NCI-H524 treated with DMSO at 0.1 percent for 48 hours (cell line): ENCODE results near the gene C19orf33.
A peak's percentile ranks its signal among the peaks of the same experiment; 100 is the strongest.
"Not testable (repeated sequence)": the region's sequence is repeated elsewhere in the genome, so short reads cannot be mapped to it uniquely, and the experiment has no call there.

Experiments used
- DNase-seq: peaks from one replicate; lab custom pipeline; 2025; lab: John Stamatoyannopoulos, UW

The C19orf33 gene

DNA sequence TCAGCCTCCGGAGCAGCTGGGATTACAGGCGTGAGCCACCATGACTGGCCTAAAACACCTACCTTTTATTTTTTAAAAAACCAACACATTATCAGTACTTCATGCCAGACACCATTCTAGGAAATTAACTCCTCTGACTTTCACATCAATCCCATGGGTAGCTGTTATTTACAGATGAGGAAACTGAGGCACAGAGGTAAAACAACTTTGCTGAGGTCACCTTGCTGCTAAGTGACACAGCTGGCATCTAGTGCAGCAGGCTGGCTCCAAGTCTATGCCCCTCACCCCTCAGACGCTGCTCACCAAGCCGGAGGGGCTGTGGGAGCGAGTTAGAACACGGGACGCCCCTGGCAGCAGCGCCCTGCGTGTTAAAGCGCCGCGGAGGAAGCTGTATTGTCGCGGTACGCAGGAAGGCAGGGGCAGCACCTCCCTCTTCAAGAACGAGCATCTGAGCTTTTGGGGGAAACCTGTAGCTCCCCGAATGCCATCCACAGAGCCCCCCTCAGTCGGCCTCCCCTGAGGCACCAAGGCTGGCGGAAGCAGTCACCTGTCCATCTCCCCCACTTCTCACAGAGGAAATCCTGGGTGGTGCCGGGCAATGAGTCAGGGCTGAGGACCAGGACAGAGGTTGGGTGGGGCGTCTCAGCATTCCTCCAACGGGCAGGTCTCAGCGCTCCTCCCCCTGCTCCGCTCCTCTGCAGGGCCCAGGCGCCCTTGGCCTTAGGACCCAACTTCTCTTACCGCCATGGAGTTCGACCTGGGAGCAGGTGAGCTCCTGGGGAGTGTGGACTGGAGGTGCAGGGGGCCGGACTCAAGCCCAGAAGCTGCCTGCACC lies at the start of gene C19orf33:
C19orf33 (plus strand) TSS at position 735 of the 835 bp plus-strand sequence; CDS start at position 746, 11 bp downstream.
- DNase-seq, result no peak

DNA sequence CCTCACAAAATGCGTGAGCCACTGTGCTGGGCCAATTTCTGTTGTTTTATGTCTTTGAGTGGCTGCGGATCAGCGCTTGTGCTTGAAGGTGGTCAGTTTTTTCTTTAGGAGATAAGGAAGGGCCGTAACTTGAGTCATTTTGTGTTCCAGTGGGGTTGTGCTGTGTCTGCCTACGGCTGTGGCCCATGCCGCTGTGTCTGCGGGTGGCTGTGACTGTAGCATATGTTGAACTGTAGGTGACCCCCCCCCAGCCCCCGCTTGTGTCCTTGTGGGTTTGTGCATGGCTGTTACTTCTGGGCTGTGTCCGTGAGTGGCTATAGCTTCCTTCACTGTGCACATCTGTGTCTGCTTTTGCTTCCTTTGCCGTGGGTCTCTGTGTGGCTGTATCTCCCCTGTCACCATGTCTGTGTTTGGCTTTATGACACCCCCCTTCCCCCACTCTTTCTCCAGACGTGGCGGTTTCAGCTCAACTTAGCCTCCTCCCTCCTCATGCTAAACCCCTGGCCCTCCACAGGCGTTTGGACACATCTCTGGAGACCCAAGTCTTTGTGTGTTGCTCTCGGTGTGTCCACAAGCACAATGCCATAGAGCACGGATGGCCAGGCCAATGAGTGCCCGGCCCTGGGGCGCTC lies 48.6 kb upstream of the C19orf33 start:
- DNase-seq, result no peak

DNA sequence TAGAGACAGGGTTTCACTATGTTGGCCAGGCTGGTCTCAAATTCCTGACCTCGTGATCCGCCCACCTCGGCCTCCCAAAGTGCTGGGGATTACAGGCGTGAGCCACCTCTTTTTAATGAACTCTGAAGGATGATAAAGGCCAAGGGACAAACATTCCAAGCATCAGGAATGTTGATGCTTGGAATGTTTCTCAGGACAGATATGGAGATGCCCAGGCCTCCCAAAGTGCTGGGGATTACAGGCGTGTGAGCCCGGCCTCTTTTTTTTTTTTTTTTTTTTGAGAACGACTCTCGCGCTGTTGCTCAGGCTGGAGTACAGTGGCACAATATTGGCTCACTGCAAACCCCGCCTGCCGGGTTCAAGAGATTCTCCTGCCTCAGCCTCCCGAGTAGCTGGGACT lies 42.1 kb upstream of the C19orf33 start:
- DNase-seq, result not testable (repeated sequence)

DNA sequence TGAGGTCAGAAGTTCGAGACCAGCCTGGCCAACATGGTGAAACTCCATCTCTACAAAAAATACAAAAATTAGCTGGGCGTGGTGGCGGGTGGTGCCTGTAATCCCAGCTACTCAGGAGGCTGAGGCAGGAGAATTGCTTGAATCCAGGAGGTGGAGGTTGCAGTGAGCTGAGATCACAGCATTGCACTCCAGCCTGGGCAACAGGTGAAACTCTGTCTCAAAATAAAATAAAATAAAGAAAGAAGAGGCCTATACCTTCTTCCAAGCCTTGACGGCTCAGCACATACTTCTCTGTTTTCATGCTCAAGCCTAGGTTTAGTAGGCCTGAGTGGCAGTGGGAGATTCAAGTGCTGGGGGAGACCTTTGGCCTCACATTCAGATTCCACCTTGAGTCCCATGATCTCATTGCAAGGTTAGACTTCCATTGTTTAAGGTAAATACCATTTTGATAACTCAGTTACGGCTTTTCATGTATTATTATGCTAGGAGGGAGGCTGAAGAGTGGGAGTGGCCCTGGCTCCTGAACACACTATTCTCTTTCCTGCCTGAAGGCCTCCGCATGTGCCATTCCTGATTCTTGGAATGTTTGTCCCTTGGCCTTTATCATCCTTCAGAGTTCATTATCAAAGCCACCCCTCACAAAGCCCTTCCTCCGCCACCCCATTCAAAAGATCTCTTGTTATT lies 41.3 kb upstream of the C19orf33 start:
- DNase-seq, result no peak

DNA sequence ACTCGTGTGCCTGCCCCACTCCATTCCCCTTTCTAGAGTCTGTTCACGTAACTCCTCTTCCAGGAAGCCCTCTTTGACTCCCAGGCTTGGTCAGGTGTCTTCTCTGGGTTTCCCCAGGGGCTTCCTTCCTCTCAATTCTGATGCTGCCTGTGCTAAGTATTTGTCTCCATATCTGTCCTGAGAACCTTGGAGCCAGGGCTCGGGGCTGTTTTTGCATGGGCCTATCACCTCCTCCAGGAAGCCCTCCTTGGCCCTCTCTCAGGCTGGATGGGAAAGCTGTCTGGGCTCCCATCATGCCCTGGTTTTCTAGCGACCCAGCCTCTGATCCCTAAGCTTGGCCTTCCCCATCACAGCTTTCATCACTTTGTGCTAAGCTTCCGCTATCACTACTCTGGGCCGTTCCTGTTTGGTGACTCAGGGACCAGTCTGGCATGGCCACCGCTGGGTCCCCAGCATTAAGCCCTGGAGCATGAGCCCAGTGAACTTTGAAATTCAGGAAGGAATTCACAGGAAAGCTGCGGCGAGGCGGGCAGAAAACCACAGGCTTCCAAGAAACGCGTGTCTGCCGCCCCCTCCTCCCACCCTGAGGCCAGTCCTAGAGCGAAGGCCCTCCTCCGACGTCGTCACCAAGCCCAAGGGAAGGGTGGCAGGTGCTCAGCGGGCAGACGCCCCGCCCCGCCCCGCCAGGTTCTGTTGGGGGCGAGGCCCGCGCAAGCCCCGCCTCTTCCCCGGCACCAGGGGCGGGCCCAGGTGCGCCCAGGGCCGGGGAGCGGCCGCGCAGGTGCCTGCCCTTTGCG lies 40.2 kb upstream of the C19orf33 start:
- DNase-seq, result no peak

DNA sequence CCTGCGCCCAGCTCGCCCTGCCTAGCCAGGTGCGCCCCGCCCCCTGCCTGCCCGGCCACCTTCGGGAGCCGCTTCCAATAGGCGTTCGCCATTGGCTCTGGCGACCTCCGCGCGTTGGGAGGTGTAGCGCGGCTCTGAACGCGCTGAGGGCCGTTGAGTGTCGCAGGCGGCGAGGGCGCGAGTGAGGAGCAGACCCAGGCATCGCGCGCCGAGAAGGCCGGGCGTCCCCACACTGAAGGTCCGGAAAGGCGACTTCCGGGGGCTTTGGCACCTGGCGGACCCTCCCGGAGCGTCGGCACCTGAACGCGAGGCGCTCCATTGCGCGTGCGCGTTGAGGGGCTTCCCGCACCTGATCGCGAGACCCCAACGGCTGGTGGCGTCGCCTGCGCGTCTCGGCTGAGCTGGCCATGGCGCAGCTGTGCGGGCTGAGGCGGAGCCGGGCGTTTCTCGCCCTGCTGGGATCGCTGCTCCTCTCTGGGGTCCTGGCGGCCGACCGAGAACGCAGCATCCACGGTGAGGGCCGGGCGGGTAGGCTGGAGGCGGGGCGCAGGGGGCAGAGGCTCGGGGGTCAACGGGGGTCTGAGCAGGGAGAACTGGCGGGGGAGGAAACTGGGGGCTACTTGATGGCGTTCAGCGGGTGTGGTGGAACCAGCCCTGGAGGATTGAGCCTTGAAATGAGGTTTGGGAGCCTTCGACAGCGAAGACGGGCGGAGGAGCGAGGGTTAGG lies 39.4 kb upstream of the C19orf33 start, which contains the start of gene SPINT2:
SPINT2 (plus strand) TSS at position 88 of the 727 bp plus-strand sequence; CDS start at position 408, 320 bp downstream.
- DNase-seq, result no peak

DNA sequence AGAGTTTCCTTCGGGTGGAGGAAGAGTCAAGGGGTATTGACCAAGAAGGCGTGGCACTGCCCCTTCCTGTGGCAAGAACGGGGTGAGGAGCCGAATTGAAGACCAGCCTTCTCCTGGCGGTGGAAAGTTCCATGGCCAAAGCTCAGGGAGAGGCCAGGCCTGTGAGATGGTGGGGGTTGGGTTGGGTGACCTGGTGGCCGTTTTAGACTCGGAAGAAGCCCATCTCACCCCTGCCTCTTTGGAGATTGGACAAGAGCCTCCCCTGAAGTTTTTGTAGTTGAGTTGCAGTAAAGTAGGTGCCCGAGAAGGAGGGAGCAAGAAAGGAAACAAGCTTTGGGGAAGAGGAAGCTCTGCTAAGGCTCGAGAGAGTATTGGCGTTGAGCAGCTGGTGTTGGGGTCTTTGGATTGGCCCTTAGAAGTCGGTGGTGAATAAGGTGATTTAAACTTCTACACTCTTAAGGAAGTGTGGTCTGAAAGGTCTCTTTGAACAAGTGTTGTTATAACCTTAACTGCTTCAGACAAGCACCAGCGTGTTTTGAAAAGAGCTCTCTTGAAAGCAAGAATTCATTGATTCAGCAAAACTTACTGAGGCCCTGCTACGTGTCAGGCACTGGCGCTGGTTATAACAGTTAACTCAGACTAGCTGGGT lies 38.7 kb upstream of the C19orf33 start:
- no peak for DNase-seq

DNA sequence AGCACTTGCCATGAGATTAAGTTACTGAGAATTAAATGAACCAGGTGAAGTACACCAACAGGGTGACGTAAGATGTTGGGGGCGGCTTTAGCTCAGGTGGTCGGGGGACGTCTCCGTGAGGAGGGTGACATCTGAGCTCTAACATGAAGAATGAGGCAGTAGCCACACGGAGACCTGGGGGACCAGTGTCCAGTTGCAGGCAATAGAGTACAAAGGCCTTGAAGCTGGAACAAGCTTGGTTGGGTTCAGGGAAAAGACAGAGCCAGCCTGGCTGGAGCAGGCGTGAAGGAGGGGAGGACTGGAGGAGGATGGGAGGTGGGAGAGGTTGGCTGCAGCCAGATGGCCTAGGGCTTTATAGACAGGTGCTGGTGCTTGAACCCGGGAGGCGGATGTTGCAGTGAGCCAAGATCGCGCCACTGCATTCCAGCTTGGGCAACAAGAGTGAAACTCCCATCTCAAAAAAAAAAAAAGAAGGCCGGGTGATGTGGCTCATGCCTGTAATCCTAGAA lies 38.1 kb upstream of the C19orf33 start:
- peak; percentile 83 for DNase-seq

DNA sequence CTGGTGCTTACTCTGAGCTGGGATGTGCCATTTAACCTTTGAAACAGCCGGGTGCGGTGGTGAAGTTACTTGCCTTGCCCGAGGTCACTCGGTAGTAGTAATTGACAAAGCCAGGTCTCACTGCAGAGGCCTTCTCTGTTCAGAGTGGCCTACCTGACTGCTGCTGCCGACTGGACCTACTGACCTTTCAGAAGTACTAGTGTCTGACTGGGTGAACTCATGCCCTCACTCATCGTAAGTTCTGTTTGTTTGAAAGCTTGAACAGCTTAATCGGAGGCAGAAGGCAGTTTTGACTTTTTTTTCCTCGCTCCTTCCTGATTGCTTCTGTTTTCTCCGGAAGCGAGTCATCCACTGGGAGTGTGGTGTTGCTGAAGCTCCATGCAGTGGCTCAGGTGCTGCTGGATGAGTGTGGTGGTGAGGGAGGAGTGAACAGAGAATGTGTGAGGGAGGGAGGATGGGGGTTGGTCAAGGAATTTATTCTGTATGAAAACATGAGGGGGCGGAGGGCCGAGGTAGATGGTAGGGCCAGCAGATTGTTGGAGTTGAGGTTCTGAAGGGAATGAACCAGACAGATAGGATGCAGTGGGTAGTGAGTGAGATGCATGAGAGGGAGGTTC lies 37.0 kb upstream of the C19orf33 start:
- no peak for DNase-seq

DNA sequence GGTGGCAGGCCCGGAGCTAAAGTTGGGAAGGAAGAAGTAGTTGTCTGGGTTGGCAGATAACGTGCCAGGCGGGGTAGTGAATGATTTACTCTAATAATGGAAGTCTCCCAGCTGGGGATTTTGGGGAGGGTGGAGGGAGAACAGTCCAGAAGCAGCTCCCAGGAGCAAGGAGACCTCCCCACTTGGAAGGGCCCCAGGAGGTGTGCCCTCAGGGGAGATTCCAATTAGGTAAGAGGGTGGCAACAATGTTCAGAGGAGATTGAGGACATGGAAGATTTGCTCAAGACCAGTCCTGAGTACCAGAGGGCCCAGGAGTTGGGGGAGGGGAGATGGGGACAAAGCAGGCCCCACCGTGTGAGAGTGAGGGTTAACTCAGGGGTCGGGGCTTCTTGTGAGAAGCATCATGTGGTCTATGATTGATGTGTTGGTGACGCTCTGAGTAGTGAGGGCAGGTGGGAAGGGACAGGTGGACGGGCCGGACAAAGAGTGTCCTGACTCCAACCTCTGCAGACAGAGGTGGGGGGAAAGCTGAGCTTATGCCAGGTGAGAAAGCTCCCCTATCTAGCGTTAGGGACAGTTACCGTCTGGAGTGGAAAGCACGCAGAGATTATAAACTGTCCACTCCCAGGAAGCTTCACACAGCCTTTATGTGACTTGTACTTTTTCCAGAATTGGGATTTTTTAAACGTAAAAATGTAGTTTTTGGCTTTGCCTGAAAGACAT lies 36.1 kb upstream of the C19orf33 start:
- DNase-seq, result no peak

DNA sequence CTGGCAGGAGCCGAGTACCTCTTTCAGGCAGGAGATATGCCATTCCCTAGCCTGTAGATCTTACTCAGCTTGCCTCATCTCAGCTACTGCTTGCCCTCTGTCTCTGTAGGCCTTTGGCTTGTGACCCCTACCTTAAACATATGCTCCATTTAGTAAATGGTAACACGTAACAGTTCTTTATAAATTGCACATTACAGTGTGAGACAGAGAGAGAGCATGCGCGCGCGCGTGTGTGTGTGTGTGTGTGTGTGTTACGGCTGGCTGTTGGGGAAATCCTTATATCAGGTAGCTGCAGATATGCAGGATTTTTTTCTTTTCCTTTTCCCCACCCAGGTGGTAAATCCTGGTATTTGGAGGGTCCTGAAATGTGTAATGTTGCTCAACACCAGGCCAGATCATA lies 35.5 kb upstream of the C19orf33 start:
- no peak for DNase-seq

DNA sequence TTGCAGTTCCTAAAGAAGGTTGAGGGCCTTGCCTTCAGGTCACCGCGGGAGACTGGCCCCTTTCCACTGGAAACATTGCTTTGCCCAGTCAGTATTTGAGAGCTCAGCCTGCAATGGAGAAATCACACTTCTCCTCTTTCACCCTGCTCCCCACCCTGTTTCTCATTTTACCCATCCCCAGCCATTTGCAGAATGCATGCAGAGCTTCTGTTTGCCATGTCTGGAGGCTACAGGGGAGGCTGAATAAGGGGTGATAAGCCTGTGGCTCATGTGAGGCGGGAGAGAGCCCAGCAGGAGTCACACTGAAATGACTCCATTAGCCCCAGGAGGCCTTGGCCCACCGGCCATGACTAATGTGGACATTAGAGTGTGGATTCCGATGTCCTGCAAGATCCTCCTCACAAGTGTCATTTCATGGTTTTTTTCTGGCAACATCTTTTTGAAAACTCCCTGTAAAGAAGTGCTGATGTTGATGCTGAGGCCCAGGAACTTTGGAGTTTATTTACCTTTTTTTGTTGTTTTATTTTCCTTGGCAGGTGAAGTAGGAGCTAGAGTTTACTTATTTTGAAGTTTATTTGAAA lies 33.4 kb upstream of the C19orf33 start:
- no peak for DNase-seq

DNA sequence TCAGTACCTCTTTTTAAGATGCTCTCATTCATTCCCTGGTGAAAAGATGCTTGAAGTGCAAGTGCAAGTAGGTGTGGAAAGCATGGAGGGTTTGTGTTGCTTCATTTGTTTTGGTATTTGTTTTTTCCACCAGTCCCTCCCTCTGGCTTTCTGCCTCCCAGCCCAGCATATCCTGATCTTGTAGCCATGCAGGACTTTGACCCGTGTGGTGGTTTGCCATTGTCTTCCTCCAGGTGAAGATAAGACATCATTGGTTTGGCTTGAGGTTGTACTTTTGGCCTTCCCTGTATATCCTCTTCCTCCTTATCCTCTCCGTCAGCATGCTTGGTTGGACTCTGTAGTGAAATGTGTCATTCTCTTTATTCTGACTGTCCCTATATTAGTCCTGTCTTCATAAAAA lies 30.6 kb upstream of the C19orf33 start:
- no peak for DNase-seq

DNA sequence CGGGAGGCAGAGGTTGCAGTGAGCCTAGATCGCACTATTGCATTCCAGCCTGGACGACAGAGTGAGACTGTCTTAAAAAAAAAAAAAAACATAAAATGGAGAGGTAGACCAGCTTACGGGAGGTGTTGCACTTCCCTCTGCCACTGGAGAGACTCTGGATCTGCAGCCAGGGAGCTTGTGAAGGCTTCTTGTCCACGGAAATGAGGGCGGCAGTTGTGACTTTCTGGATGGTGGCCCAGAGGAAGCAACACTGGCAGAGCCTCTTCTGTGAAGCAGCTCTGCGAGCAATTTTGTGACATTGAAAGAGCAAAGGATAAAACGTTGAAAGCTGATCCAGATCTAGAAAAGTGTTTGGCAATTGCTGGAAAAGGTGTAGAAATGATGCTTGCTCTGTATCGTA lies 29.3 kb upstream of the C19orf33 start:
- DNase-seq, result no peak

DNA sequence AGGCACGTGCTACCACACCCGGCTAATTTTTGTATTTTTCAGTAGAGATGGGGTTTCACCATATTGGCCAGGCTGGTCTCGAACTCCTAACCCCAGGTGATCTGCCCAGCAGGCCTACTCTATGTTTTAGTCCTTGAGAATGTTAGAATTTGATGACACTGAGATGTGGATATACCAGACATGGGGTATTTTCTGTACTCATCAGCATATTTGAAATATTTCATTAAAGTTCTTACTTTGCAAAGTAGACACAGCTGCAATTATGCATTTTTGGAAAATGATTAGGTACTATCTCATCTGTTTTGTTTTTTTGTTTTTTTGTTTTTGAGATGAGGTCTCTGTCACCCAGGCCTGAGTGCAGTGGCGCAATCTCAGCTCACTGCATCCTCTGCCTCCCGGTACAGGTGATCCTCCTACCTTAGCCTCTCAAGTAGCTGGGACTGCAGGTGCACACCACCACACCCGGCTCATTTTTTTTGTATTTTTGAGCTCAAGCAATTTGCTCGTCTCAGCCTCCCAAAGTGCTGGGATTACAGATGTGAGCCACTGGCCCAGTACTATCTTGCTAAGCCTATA lies 27.0 kb upstream of the C19orf33 start:
- no peak for DNase-seq

DNA sequence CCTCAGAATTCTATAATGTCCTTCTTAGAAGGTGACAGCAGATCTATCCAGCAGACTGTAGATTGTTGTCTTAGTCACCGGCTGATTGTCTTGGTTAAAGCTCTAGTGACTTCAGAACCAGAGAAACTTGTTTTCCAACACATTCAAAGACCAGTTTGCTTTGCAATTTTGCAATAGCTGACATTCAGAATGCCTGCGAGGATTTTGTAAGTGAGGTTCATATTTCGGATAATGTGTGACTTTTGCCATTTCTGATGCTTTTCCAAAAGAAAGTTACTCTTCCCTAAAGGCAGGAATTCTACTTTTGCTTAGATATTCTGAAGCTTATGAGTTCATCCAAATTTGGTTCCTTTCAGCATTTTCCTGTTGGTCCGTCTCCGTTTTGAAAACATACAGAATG lies 26.5 kb upstream of the C19orf33 start:
- no peak for DNase-seq

DNA sequence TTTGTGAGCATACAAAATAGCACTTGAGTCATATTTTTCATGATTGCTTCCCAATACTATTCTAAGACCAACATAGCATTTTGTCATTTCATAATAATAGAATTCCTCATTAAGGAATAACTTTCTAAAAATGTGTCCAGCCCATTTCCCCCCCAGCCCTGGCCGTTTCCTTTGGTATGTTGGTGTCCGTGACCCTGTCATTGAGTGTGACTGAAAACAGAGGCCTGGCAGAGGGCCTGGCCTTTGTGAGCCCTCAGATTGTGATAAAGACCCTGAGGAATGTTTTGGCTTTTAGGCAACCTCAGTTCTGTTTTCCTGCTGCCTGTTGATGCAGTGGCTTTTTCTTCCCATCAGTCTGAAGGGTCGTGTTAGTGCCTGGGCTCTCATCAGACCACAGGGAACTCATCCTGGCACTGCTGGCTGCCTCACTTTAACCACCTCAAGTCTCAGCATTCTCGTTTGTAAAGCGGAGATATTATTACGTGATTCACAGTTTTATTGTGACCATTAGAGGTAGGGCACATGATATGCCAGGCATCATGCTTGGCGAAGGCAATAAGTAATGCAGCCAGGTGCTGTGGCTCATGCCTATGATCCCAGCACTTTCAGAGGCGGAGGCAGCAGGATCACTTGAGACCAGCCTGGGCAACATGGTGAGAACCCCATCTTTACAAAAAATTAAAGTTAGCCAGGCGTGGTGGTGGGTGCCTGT lies 25.9 kb upstream of the C19orf33 start:
- DNase-seq, result no peak

DNA sequence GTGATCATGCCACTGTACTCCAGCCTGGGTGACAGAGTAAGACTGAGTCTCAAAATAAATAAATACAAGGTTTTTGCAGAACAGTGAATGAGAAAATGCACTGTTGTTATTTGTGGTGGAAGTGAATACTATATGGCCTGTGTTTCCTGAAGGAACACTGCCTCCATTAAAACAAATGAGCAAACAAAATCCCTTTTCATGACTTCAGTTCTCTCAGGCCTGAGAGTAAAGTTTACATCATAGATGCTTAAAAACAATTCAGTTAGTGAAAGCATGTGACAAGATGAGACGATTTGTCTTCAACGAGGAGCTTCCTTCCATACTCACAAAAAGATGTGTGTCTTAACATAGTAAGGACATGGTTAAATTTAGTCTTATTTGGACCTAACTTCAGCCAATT lies 25.3 kb upstream of the C19orf33 start:
- DNase-seq, result no peak
